OCI-LY1 (cell line): ENCODE results near the gene RSRP1.
A peak's percentile ranks its signal among the peaks of the same experiment; 100 is the strongest.
"Not testable (repeated sequence)": the region's sequence is repeated elsewhere in the genome, so short reads cannot be mapped to it uniquely, and the experiment has no call there.

Experiments
- H2AFZ ChIP-seq: fragments of 200-600 bp; sonication (generic), shearing (Covaris generic); 2 replicates; pipeline ENCODE4 v1.6.0; 2014; ENCODE audit warnings: antibody characterized with exemption, mild to moderate bottlenecking, low read length
- H3F3A ChIP-seq: fragments of 200-600 bp; sonication (generic), shearing (Covaris generic); 2 replicates; pipeline ENCODE4 v1.6.0; 2014; ENCODE audit warnings: mild to moderate bottlenecking, antibody characterized with exemption, low read length, moderate library complexity; ENCODE audit not compliant: insufficient read depth
- H3K27ac ChIP-seq: fragments of 200-600 bp; sonication (generic); 2 replicates; pipeline ENCODE4 v1.5.1; 2014; ENCODE audit warnings: low read length, mixed run types, mild to moderate bottlenecking, low read depth; ENCODE audit not compliant: poor library complexity, severe bottlenecking
- H3K27me3 ChIP-seq: fragments of 200-600 bp; sonication (generic); 2 replicates; pipeline ENCODE4 v1.6.0; 2014; ENCODE audit warnings: antibody characterized with exemption, mild to moderate bottlenecking, low read length, moderate library complexity; ENCODE audit not compliant: insufficient read depth
- H3K36me3 ChIP-seq: fragments of 200-600 bp; sonication (generic); 2 replicates; pipeline ENCODE4 v1.6.1; 2014; ENCODE audit warnings: mild to moderate bottlenecking, antibody characterized with exemption, low read length, moderate library complexity, mixed read lengths; ENCODE audit not compliant: insufficient read depth
- H3K4me1 ChIP-seq: fragments of 200-600 bp; sonication (generic); 2 replicates; pipeline ENCODE4 v1.5.1; 2014; ENCODE audit warnings: mild to moderate bottlenecking, low read length, moderate library complexity; ENCODE audit not compliant: insufficient read depth, severe bottlenecking
- H3K4me2 ChIP-seq: fragments of 200-600 bp; sonication (generic), shearing (Covaris generic); 2 replicates; pipeline ENCODE4 v1.6.1; 2014; ENCODE audit warnings: low read length
- H3K4me3 ChIP-seq: fragments of 200-600 bp; sonication (generic); 2 replicates; pipeline ENCODE4 v1.5.1; 2014; ENCODE audit warnings: low read length, low read depth, mild to moderate bottlenecking, mixed read lengths; ENCODE audit not compliant: poor library complexity, severe bottlenecking
- H3K79me2 ChIP-seq: fragments of 200-600 bp; shearing (Covaris generic); 2 replicates; pipeline ENCODE4 v1.6.1; 2016; ENCODE audit warnings: mixed run types, low read length, mixed read lengths; ENCODE audit not compliant: insufficient read depth
- H3K9ac ChIP-seq: fragments of 200-600 bp; sonication (generic), shearing (Covaris generic); 2 replicates; pipeline ENCODE4 v1.6.1; 2014; ENCODE audit warnings: mild to moderate bottlenecking, low read length, mixed read lengths
- H3K9me2 ChIP-seq: fragments of 200-600 bp; sonication (generic), shearing (Covaris generic); 2 replicates; pipeline ENCODE4 v1.6.1; 2014; ENCODE audit warnings: low read depth, mild to moderate bottlenecking, low read length, mixed read lengths
- H3K9me3 ChIP-seq: fragments of 200-600 bp; shearing (Covaris generic); 2 replicates; pipeline ENCODE4 v1.6.1; 2014; ENCODE audit warnings: low read length, mixed read lengths
- H4K20me1 ChIP-seq: fragments of 200-600 bp; sonication (generic), shearing (Covaris generic); 2 replicates; pipeline ENCODE4 v1.6.0; 2016; ENCODE audit warnings: mild to moderate bottlenecking, low read length; ENCODE audit not compliant: insufficient read depth
- CTCF ChIP-seq: fragments of 200-600 bp; sonication (generic), shearing (Covaris generic); IDR thresholded peaks from 2 replicates; pipeline ENCODE4 v1.5.1; 2017; ENCODE audit warnings: mild to moderate bottlenecking, antibody characterized with exemption, low read length, moderate library complexity, mixed read lengths
- EZH2 ChIP-seq: fragments of 200-600 bp; sonication (generic), shearing (Covaris generic); IDR thresholded peaks from 2 replicates; pipeline ENCODE4 v1.8.0; 2017; ENCODE audit warnings: borderline replicate concordance, mixed run types, mild to moderate bottlenecking, antibody characterized with exemption, low read length, moderate library complexity, mixed read lengths

Gene RSRP1, protein sequence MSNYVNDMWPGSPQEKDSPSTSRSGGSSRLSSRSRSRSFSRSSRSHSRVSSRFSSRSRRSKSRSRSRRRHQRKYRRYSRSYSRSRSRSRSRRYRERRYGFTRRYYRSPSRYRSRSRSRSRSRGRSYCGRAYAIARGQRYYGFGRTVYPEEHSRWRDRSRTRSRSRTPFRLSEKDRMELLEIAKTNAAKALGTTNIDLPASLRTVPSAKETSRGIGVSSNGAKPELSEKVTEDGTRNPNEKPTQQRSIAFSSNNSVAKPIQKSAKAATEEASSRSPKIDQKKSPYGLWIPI

DNA sequence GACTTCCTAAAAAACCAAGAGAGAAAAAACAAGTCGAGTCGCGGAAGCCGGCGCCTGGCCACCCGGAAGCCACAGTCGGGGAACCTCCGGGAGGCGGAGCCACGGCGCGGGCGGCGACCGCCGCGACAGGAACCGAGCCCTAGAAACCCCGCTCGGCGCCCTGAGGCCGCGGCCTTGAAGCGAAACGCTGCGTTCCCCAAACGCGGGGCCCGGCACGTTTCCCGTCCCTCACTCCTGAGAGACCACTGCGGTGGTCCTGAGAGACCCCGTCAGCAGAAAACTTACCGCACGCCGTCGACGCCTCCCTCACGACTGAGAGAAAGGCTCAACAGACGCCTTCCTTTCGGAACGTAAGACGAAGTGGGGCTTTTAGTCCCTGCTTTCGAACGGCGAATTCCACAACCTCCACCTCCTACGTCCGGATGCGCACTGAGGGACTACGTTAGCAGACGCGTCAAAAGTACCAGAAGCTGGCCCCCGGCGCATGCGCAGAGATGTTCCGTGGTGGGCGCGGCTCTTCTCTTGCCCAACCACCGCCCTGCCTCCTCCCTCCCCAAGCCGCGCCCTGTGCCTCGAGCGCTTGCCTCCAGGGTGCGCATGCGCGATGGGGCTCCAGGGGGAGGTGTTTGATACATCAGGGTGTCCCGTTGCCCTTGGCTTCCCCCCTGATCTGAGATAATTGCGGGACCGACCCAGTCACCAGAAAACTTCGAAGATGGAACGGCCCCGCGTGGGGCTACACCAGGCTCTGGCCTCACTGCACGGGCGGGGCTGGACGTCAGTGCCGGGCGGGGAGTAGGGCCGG is at the start of gene RSRP1:
RSRP1 (minus strand) TSS at position 431 of the 805 bp plus-strand sequence. CDS start 491 bp downstream, outside the sequence.
- Histone ChIP-seq H3K27me3 (no peaks in the 10 kb centered on the region), H3K4me3 (peak within 1 kb of the TSS; percentile 84), H4K20me1 (peaks cover 2% of the 10 kb centered on the region; the same call in 1 of the 2 replicates), H3K36me3 (peaks cover 43% of the 10 kb centered on the region), H3K4me1 (peaks cover 21% of the 10 kb centered on the region), H2AFZ (no peak within 1 kb of the TSS), H3K79me2 (peaks cover 24% of the 10 kb centered on the region), H3K9me2 (no peaks in the 10 kb centered on the region), H3K9ac (peak within 1 kb of the TSS; percentile 87), H3K4me2 (peak within 1 kb of the TSS; percentile 77), H3F3A (0 out of 2 replicates have a peak, but pooled peaks cover 6% of the 10 kb centered on the region), H3K9me3 (no peaks in the 10 kb centered on the region), H3K27ac (peak within 1 kb of the TSS; percentile 81)
- no peak for TF ChIP-seq CTCF
- no peak for TF ChIP-seq EZH2

DNA sequence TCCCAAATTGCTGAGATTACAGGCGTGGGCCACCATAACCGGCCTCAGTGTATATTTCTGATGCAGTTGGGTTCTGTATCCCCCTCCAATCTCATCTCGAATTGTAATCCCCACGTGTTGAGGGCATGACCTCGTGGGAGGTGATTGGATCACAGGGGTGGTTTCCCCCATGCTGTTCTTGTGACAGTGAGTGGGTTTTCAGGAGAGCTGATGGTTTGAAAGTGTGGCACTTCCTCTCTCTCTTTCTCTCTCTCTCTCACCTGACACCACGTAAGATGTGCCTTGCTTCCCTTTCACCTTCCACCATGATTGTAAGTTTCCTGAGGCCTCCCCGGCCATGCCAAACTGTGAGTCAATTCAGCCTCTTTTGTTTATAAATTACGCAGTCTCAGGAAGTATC is 49.2 kb upstream of the RSRP1 start:
- H3K4me2 ChIP-seq, H3K4me3 ChIP-seq, H4K20me1 ChIP-seq, H3K27me3 ChIP-seq, H3F3A ChIP-seq, H3K27ac ChIP-seq, H3K4me1 ChIP-seq, H2AFZ ChIP-seq, H3K9me2 ChIP-seq, H3K9me3 ChIP-seq, H3K36me3 ChIP-seq, H3K79me2 ChIP-seq, H3K9ac ChIP-seq: not testable (repeated sequence)

GRCh38 chr1:25294889-25295826 is 47.9 kb upstream of the RSRP1 start:
- H3K4me3 ChIP-seq, H3K9ac ChIP-seq, H2AFZ ChIP-seq, H3K4me1 ChIP-seq, H3K9me3 ChIP-seq, H3K27me3 ChIP-seq, H3K4me2 ChIP-seq, H3K79me2 ChIP-seq, H3K36me3 ChIP-seq, H4K20me1 ChIP-seq, H3K9me2 ChIP-seq, H3F3A ChIP-seq, H3K27ac ChIP-seq: not testable (repeated sequence)

DNA sequence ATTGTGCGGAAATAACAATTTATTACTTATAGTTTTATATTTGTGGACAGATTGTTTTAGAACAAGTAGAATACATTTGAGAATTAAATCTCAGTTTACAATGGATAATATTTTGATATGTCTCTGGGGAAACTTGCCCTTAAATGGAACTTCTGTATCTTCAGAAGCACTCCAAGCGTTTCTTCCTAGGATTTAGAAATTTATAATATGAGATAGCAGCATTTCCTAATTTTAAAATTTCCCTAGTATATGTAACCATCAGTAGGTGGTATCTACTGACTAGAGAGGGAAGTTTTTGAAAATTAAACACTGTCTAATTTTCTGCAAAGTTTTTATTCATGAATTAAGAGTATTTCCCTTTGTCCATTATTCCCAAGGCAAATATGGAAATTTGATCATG is 46.2 kb upstream of the RSRP1 start:
- H3K9ac ChIP-seq, H3K4me1 ChIP-seq, H4K20me1 ChIP-seq, H2AFZ ChIP-seq, H3K79me2 ChIP-seq, H3K36me3 ChIP-seq, H3K9me2 ChIP-seq, H3K4me3 ChIP-seq, H3K27ac ChIP-seq, H3F3A ChIP-seq, H3K9me3 ChIP-seq, H3K4me2 ChIP-seq, H3K27me3 ChIP-seq: not testable (repeated sequence)

- not testable (repeated sequence) for H3K9ac ChIP-seq, H3K9me2 ChIP-seq, H3K36me3 ChIP-seq, H3K9me3 ChIP-seq, H3F3A ChIP-seq, H3K27ac ChIP-seq, H3K4me3 ChIP-seq, H2AFZ ChIP-seq, H3K79me2 ChIP-seq, H3K4me1 ChIP-seq, H3K4me2 ChIP-seq, H3K27me3 ChIP-seq, H4K20me1 ChIP-seq
Measured at GRCh38 chr1:25290043-25290442, 42.8 kb upstream of the RSRP1 start.

DNA sequence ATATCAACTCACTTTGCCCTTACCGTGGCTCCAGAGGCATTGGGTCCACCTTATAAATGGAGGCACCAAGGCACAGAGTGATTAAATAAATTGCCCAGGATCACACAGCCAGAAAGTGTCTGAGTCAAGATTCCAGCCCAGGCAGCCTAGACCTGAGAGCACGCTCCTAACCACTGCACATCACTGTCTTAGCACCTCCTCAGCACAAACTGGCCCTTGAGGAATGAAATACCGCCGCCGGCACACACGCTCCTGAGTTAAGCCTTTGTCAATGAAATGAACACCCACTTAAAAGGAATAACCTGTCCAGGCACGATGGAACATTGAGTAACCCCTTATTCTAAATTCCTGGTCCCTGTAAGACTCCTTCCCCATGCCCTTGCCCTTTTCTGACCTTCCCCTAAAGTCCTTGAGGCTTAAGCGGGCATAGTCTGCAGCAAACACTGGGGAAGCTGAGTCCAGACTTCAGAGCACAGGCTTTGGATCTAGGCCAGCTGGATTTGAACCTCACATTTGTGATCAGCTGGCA is 41.4 kb upstream of the RSRP1 start:
- H3K9me2 ChIP-seq, H4K20me1 ChIP-seq, H3K4me3 ChIP-seq, H3K4me1 ChIP-seq, H3K9ac ChIP-seq, H3K4me2 ChIP-seq, H3K27me3 ChIP-seq, H3K27ac ChIP-seq, H3K9me3 ChIP-seq, H3F3A ChIP-seq, H3K79me2 ChIP-seq, H3K36me3 ChIP-seq, H2AFZ ChIP-seq: not testable (repeated sequence)
